Thymus (tissue), 11 donors: ENCODE measurements around the gene SLC12A6. TPM values are rescaled to one million over a fixed set of nuclear protein-coding genes. Genes with fewer than 3 reads are reported as not detected.

Source experiments
- DNase-seq, 9 donors: peaks; one replicate each; pipeline ENCODE4 v3.0.0-alpha.2; 2013; ENCODE audit warnings: low spot score in 9 of 9, low read depth in 6 of 9, missing footprints in 1 of 9
- H3K27ac ChIP-seq, 2 donors: one replicate each; pipeline ENCODE4 v1.5.1; 2013; ENCODE audit warnings: control low read depth in 1 of 2, low read depth in 1 of 2, low read length in 1 of 2, mild to moderate bottlenecking in 1 of 2, moderate library complexity in 1 of 2
- H3K27me3 ChIP-seq, 2 donors: one replicate each; pipeline ENCODE4 v1.5.1; 2013; ENCODE audit warnings: low read length in 1 of 2; ENCODE audit not compliant: control insufficient read depth in 2 of 2, insufficient read depth in 1 of 2
- H3K36me3 ChIP-seq, 2 donors: one replicate each; pipeline ENCODE4 v1.5.1; 2013; ENCODE audit warnings: low read length in 1 of 2, mild to moderate bottlenecking in 1 of 2, moderate library complexity in 1 of 2; ENCODE audit not compliant: control insufficient read depth in 2 of 2, insufficient read depth in 2 of 2
- H3K4me1 ChIP-seq, 2 donors: one replicate each; pipeline ENCODE4 v1.5.1; 2013; ENCODE audit warnings: low read length in 2 of 2; ENCODE audit not compliant: control insufficient read depth in 2 of 2, insufficient read depth in 2 of 2
- H3K4me3 ChIP-seq, 2 donors: one replicate each; pipeline ENCODE4 v1.5.1; 2013; ENCODE audit warnings: low read length in 2 of 2, control low read depth in 1 of 2, mild to moderate bottlenecking in 1 of 2
- H3K9me3 ChIP-seq, 2 donors: one replicate each; pipeline ENCODE4 v1.5.1; 2013; ENCODE audit warnings: low read length in 1 of 2, mild to moderate bottlenecking in 1 of 2; ENCODE audit not compliant: control insufficient read depth in 2 of 2, insufficient read depth in 1 of 2
- WGBS: extraction: QIAGEN DNeasy Blood & Tissue Kit; methylation state at CpG from one replicate; pipeline ENCODE4 v1.1.7; 2013; 5-methylcytosine and 5-hydroxymethylcytosine counted together
- polyA plus RNA-seq: library from polyadenylated mRNA; stranded (reverse); fragments of 200-250 nt; gene quantifications from one replicate; pipeline ENCODE4 v1.2.3, GENCODE V29; 2013
- total RNA-seq: library from RNA; stranded (reverse); fragments of 120-200 nt; gene quantifications from one replicate; pipeline ENCODE4 v1.2.4, GENCODE V29; 2013
- donor health status: healthy.

SLC12A6 gene
- total and polyA plus RNA-seq, 2 donors, result 9.7 to 13.5 TPM

DNA sequence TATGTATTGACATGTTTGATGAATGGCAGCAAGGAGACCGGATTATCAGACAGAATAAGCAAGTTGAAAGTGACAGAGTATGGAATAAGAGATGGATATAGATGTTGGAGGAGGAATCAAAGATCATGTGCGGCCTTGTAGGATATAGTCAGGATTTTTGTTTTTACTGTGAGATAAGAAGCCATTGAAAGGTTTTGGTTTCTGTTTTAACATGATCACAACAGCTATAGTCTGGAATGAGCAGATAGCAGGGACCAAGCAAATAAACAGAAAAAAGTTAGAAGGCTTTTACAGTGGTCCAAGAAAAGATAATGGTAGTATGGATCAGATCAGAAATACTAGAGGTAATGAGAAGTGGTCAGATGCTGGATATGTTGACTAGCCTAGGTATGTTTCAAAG lies 52.6 kb downstream of the SLC12A6 start:
- no peaks in the 10 kb centered on the region for H3K9me3 ChIP-seq
- no peaks in the 10 kb centered on the region for H3K36me3 ChIP-seq
- no peak for DNase-seq
- WGBS, result 98% methylated on average over 2 of the region's 2 CpGs
- no peak overlapping the region for H3K4me3 ChIP-seq
- no peaks in the 10 kb centered on the region for H3K27me3 ChIP-seq
- H3K4me1 ChIP-seq, result no peaks in the 10 kb centered on the region
- no peak overlapping the region for H3K27ac ChIP-seq

DNA sequence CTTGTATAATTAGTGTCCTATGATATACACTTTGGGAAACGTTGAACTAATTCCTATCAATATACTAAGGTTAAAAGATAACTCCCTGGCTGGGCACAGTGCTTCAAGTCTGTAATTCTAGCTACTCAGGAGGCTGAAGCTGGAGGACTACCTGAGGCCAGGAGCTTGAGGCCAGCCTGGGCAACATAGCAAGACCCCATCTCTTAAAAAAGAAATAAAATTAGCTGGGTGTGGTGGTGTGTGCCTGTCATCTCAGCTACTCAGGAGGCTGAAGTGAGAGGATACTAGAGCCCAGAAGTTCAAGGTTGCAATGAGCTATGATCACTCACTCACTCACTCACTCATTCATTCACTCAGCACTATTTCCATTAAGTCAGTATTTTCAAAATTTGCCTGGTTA lies 55.2 kb downstream of the SLC12A6 start:
- Histone ChIP-seq H3K4me1 (no peaks in the 10 kb centered on the region), H3K27ac (no peak overlapping the region), H3K27me3 (no peaks in the 10 kb centered on the region), H3K4me3 (no peak overlapping the region), H3K36me3 (no peaks in the 10 kb centered on the region), H3K9me3 (no peaks in the 10 kb centered on the region)
- DNase-seq, result no peak
- WGBS, result 96% methylated on average over 1 of the region's 1 CpG

DNA sequence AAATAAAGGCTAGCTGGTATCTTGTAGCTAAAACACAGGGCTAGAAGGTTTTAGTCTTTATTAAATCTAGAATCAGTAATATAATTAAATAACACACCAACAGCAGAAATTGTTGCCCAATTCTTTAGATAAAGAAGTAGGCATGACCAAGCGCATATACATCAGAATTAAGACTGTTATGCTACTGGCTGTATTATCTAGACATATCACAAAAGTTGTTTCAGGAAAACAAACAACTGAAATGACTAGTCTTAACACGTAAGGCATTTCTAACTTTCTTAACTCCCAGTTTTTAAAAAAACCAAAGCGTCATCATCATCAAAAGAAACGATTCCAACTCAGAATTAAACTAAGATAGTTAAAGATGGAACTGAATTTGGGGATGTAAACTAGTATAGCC lies 57.4 kb downstream of the SLC12A6 start:
- Histone ChIP-seq H3K27me3 (no peaks in the 10 kb centered on the region), H3K36me3 (no peaks in the 10 kb centered on the region), H3K4me3 (no peak overlapping the region), H3K4me1 (no peaks in the 10 kb centered on the region), H3K27ac (no peak overlapping the region), H3K9me3 (no peaks in the 10 kb centered on the region)
- WGBS, result 98% methylated on average over 4 of the region's 4 CpGs
- DNase-seq, result no peak

DNA sequence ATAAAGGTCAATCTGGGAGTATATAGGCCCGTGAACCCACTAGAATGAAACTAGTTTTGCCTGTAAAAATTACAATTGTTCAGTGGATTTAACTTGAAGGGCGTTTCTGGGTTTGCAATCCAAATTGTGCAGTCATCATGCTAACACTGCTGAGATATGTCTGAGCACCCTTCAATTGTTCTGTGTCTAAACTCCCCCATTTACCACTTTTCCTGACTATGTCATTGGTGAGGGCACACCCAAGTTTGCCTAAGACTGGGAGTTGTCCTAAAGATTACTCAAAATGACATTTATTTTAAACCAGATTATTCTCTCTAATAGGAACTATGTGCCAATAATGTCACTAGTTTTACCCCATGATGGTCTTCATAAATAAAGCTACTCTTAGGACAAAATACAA lies 58.2 kb downstream of the SLC12A6 start:
- no peak for DNase-seq
- 97% methylated on average over 2 of the region's 2 CpGs for WGBS
- Histone ChIP-seq H3K27ac (no peak overlapping the region), H3K4me3 (no peak overlapping the region), H3K9me3 (no peaks in the 10 kb centered on the region), H3K36me3 (no peaks in the 10 kb centered on the region), H3K27me3 (no peaks in the 10 kb centered on the region), H3K4me1 (no peaks in the 10 kb centered on the region)

DNA sequence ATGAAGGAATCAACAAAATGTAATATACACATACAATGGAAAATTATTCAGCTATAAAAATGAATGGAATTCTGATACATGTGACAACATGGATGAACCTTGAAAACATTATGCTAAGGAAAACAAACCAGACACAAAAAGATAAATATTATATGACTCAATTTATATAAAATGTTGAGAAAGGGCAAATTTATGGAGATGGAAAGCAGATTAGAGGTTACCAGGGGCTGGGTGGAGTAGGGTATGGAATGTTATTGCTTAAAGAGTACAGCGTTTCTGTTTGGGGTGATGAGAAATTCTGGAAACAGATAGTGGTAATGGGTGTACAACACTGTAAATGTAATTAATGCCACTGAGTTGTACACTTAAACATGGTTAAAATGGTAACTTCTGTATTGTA lies 61.9 kb downstream of the SLC12A6 start:
- Histone ChIP-seq H3K27me3 (no peaks in the 10 kb centered on the region), H3K4me3 (no peak overlapping the region), H3K4me1 (no peaks in the 10 kb centered on the region), H3K36me3 (no peaks in the 10 kb centered on the region), H3K27ac (no peak overlapping the region), H3K9me3 (no peaks in the 10 kb centered on the region)
- DNase-seq, result no peak
- 100% methylated on average over 1 of the region's 1 CpG for WGBS

DNA sequence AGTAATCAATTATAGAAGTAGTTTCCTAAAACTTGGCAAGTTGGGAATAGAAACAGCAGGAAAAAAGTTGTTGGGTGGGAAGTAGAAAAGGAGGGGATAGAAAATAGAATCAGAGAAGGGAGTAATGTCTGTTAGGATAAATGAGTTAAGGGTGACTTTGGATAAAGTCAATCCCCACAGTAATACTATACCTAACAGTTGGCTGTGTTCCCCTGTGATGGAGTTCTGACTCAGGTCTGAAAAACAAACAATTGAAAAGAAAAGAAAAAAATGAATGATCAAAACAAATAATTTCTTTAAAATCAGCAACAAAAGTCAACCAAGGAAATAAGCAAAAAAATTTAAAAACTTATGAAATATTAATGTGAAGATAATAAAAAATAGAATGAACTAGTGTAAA lies 62.4 kb downstream of the SLC12A6 start:
- Histone ChIP-seq H3K27me3 (no peaks in the 10 kb centered on the region), H3K4me3 (no peak overlapping the region), H3K4me1 (no peaks in the 10 kb centered on the region), H3K9me3 (no peaks in the 10 kb centered on the region), H3K27ac (no peak overlapping the region), H3K36me3 (no peaks in the 10 kb centered on the region)
- DNase-seq, result no peak

DNA sequence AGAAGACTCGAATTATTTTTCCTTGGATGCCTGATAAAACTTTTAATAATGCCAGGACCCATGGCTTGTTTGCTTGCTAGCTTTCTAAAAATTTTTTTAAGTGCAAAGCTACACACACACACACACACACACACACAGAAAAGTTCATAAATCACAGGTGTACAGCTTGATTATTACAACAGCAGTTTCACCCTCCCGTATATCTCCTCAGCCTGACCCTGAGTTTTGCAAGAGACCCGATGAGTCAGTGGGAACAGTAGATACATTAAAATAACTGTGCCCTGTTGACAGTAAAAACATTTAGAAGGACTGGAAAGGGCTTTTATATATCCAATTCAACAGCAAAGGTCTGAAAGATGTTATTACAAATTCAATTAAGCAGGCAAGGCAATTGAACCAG lies 66.1 kb downstream of the SLC12A6 start:
- 99% methylated on average over 3 of the region's 3 CpGs for WGBS
- H3K4me1 ChIP-seq, result no peaks in the 10 kb centered on the region
- no peak overlapping the region for H3K4me3 ChIP-seq
- no peaks in the 10 kb centered on the region for H3K27me3 ChIP-seq
- no peak overlapping the region for H3K27ac ChIP-seq
- H3K9me3 ChIP-seq, result no peaks in the 10 kb centered on the region
- DNase-seq, result no peak
- no peaks in the 10 kb centered on the region for H3K36me3 ChIP-seq

DNA sequence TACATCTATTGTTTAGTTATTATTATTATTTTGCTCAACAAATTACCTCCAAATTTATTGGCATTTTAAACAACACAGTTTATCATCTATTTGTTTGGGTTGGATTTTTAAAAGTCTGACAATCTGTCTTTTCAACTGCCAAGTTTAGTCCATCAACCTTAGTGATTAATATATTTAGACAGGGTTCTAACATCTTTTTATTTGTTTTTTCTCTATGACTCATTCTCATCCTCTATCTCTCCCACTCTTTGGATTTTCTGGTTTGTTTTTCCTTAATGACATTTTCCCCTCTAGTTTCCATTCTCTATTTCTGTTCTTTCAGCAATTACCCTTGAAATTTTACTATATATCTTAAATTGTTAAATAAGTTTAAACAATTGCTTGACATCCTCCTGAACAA lies 70.8 kb downstream of the SLC12A6 start:
- Histone ChIP-seq H3K9me3 (peaks cover 0 to 3% of the 10 kb centered on the region in 2 donors), H3K4me3 (no peak overlapping the region), H3K27ac (no peak overlapping the region), H3K4me1 (no peaks in the 10 kb centered on the region), H3K27me3 (no peaks in the 10 kb centered on the region), H3K36me3 (peaks cover 0 to 7% of the 10 kb centered on the region in 2 donors)
- DNase-seq, result no peak

DNA sequence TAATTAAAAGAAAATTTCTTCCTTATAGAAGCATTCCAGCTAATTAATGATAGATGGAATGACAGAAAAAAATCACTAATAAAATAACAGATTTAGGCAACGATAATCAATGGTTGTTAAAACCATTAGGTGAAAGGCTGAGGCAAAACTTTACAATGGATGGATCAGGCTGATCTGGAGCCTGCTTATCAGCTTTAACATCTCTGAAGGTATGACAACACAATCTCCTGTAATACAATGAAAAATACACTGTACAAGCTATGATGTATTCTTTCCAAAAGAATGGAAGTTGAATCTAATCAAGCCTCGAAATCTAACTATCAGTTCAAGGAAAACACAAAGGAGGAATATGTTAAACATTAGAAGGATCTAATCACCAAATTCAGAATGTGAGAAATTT lies 73.5 kb downstream of the SLC12A6 start:
- Histone ChIP-seq H3K4me3 (no peak overlapping the region), H3K36me3 (peaks cover 0 to 10% of the 10 kb centered on the region in 2 donors), H3K27ac (no peak overlapping the region), H3K9me3 (peaks cover 0 to 3% of the 10 kb centered on the region in 2 donors), H3K27me3 (no peaks in the 10 kb centered on the region), H3K4me1 (no peaks in the 10 kb centered on the region)
- no peak for DNase-seq
- WGBS, result 99% methylated on average over 2 of the region's 2 CpGs

DNA sequence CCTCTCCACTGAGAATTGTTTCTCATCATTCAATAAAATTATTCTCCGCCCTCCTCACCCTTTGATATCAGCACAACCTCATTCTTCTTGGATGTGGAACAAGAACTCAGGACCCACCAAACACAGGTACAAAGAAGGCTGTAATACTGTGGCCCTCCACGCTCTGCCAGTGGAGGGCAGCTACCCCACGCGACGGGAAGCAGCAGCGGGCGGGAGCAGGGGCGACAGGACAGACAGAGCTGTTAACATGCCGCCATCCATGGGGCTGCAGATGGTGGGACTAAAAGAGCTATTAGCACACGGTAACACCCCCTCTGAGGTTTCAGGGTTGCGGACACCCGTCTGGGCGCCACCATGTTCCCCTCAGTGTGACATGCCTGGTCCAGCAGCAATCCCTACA lies 75.2 kb downstream of the SLC12A6 start:
- WGBS, result 92% methylated on average over 13 of the region's 13 CpGs
- no peak overlapping the region for H3K4me3 ChIP-seq
- no peak overlapping the region for H3K27ac ChIP-seq
- H3K27me3 ChIP-seq, result no peaks in the 10 kb centered on the region
- peaks cover 7 to 18% of the 10 kb centered on the region in 2 donors for H3K36me3 ChIP-seq
- H3K9me3 ChIP-seq, result peaks cover 0 to 3% of the 10 kb centered on the region in 2 donors
- no peaks in the 10 kb centered on the region for H3K4me1 ChIP-seq
- DNase-seq, result no peak
